Measurements from ENCODE around the gene FOS.
A peak's percentile ranks its signal among the peaks of the same experiment; 100 is the strongest.
"Not testable (repeated sequence)": the region's sequence is repeated elsewhere in the genome, so short reads cannot be mapped to it uniquely, and the experiment has no call there.

The FOS gene
- 6.2 to 4,801 (median 11.4) reads per million in 3 experiments for total RNA-seq

- peak; percentile 97 for DNase-seq
These were observed at the start of gene FOS for GRCh38 chr14:75278422-75279152. TSS of gene FOS (plus strand) at chr14:75278828. CDS start at chr14:75278983, 155 bp downstream.

DNA sequence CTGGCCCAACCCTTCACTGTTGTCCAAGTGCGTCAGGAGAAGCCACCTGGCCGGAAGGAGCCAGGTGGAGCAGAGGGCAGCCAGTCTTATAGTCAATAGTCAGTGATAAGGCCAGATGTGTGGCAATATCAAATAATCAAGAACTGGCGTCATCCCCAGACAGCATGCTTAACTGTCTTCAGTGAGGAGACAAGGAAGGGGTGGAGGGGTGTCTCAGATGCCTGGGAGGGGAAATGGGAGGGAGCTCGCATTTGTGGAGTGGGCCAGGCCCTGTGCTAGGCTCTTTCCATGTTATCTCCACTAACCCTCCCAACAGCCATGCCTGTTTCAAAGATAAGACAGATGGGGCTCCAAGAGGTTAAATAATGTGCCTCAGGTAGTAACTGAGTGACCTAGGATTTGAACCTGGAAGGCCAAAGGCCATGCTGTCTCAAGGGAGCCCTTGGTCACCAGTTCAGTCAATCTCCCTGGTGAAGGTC is 48.9 kb upstream of the FOS start:
- no peak for DNase-seq

DNA sequence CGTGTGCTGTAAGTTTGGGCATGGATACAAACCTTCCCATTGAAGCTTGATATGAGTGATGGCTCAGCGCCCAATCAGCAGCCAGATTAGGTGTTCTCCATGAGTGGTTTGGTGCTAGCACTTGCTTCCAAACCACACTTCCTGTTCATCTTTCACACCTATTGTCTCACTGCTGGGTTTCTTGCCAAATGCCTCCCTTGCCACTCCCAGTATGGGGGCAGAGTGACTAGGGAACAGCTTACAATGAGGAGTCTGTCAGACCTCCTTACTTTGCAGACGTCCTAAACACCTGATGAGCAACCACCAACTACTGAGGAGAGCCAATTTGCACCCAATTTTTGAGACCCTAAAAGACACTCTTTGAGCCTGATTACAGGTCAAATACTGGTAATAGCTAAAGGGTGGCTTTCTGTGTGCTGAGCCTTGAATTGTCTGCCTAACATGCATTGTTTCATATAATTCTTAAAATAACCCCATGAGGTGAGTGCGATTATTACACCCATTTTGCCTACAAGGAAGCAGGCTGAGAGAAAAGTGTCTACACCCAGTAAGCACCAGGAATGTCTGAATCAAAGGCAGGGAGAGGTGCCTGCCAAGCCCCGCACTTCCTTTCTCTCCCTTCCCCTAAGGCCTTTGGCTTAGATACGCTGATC is 48.4 kb upstream of the FOS start:
- peak; percentile 75 for DNase-seq

DNA sequence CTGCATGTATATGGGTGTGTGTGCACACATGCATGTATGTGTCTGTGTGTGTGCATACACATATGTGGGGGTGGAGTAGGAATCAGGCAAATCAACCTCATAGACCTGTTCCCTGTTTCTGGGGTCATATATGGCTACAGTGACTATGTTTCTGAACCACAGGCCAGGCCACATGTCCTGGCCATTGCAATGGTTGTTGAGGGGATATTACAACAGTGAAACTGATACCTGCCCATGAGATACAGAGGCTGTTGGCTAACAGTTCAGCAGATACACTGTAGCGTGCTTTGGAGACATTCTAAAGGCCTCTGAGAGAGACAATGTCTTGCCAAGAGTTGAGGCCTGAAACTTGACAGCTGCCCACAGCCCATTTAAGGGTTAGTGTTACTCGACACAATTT is 47.3 kb upstream of the FOS start:
- no peak for DNase-seq

DNA sequence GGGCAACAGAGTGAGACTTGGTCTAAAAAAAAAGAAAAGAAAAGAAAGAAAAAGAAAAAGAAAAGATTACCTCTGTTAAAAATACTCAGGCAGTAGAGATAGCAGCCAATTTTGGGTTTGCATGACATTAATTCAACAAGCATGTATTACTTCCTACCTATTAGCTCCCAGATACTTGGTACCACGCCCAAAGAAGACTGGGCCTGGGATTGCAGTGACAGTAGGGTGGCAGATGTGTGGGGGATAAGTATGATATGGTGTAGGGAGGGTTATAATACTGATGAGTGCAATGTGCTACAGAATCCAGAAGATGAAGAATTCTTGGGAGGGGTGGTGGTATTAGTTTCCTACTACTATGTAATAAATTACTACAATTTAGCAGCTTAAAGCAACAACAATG is 46.4 kb upstream of the FOS start:
- DNase-seq = no peak

- peak; percentile 79 for DNase-seq
These were observed 46.0 kb upstream of the FOS start for GRCh38 chr14:75232597-75232996.

DNA sequence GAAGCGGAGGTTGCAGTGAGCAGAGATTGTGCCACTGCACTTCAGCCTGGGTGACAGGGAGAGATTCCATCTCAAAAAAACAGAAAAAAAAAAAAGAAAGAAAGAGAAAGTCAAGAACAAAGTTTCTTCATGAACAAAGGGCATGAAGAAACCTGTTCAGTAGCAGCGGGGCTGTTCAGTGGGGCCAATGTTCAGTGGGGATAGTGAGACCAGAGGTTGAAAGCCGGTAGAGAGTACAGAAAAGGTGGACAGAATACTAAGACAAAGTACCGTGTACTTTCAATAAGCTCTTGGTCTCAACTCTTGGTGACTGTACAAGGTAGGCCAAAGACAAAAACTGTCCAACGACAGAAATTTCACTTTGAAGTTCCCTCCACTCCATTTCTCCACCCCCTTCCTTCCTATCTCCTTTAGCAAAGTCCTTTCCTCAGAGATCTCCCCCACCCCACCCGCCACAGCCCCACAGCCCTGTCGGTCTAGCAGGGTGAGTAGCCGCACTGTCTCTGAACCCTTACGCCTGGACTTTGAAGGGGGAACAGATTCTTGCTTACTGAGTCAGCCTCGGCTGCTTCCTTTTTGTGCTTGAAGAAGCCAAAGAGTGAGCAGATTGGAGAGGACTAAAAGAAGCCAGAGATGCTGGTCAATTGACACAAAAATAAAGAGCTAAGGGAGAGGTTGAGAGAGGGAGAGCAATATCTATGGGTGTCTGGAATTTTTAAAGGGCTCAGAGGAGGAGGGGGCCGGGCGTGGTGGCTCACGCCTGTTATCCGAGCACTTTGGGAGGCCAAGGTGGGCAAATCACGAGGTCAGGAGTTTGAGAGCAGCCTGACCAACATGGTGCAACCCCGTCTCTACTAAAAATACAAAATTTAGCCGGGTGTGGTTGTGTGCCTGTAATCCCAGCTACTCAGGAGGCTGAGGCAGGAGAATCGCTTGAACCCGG is 44.2 kb upstream of the FOS start:
- DNase-seq = no peak

- not testable (repeated sequence) for DNase-seq
These were observed 43.4 kb upstream of the FOS start for GRCh38 chr14:75235198-75235597.

- no peak for DNase-seq
These were observed 42.2 kb upstream of the FOS start for GRCh38 chr14:75236467-75236866.

GRCh38 chr14:75236901-75237419 is 41.7 kb upstream of the FOS start:
- no peak for DNase-seq

DNA sequence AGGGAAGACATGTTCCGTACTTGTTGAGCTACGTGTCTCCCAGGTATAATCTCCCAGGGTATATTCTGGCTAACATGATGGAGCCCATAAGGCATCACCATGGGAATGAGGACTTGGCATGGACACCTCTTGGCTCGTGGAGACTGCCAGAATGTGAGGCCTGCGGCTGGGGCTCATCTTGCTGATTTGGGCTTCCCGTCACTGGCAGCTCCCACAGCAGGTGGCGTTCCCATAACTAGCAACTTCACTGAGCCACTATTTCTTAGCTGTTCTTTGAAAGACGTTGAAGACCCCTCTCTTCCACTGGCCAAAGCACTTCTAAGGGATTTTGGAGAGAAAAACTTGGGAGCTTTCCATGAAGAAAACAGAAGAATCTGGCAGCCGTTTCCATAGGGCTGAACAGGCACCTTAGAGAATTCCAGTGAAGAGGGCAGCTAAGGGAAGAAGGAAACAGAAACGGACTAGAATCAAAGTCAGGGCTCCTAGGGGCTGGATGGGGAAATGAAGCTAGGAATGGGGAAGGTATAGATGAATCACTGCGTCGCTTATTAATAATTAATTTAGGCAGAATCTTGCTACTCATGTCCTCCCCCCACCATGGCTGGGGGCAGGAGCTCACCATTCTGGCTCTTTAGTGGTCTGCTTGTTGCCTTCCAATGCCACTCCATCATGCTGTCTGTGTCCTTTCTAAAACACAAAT is 39.7 kb upstream of the FOS start:
- no peak for DNase-seq

- DNase-seq = no peak
These were observed 37.8 kb upstream of the FOS start for GRCh38 chr14:75240781-75241180.

GRCh38 chr14:75242546-75243273 is 35.9 kb upstream of the FOS start:
- no peak for DNase-seq

DNA sequence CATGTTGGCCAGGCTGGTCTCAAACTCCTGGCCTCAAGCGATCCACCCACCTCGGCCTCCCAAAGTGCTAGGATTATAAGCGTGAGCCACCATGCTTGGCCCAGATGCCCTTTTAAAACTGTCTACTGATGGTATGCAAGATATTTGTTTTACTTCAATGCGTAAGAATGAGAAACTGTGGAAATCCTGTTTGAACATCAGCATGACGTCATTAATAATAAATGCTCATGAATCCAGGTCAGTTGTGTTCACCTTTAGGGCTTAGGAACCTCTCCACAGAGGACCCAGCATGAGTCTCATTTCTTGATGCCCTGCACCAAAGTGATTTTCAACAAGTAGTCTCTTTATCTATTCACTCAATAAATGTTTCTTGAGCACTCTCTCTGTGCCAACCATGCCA is 34.5 kb upstream of the FOS start:
- no peak for DNase-seq

DNA sequence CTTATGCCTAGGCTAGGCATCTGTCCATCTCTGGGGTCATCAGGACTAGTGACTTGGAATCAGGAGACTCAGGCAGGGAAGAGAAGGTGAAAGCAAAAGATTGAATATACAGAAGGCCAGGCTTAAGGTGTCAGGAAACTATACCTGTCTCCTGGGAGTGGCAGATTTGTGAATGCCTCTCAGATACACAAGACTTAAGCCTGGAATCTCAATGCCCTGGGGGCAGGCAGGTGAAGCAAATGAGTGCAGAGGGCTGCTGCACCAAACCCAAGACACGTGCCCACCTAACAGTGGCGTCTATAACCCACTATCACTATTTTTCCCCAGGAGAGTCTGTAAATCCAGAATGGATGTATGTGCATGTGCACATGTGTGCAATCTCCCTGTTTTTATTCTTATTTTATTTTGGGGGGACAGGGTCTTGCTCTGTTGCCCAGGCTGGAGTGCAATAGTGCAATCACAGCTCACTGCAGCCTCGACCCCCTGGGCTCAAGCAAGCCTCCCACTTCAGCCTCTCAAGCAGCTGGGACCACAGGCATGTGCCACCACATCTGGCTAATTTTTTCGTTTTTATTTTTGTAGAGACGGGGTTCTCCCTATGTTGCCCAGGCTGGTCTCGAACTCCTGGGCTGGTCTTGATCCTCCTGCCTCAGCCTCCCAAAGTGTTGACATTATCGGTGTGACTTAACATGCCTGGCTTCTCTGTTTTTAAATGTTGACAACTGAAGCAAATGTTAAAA is 31.9 kb upstream of the FOS start:
- DNase-seq = no peak

DNA sequence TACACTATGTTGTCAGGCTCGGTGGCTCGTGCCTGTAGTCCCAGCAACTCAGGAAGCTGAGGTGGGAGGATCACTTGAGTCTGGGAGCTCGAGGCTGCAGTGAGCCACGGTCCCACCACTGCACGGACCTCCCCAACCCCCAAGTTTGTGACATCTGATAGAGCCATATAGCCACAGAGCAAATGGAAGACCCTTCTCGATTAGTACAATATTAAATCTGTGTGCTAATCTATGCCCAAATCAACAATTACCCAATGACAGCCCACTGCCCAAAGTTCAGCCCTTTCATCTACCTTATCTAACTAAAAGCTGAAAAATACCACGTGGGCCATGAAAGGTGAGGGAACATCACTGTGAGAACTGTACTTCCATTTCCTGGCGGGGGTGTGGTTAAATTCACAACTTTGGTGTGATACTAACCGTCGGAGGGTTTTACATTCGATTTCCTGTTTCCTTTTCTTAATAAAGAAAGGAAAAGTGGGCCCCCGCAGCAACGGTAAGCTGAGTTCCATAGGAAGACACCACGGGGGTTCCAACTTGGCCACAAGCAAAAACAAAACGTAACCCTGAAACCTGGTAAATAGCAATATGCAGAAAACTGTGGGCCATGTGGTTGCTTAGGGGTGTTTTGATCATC is 31.2 kb upstream of the FOS start:
- peak; percentile 88 for DNase-seq

DNA sequence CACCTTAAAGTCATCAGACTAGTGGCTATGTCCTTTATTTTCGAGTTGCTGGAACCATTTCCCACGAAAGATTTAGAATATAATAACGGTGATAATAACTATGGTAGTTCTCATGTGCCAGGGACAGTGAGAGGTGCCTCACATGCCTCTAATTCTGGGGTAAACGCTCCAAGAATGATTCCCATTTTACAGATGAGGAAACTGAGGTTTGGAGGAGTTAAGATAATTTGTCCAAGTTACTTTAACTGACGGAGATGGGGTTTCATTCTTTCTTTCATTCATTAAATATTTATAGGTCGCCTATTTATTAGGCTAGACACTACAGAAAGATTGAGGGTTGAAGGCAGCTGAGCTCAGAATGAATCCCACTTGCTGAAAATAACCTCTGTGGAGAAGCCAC is 30.7 kb upstream of the FOS start:
- no peak for DNase-seq

DNA sequence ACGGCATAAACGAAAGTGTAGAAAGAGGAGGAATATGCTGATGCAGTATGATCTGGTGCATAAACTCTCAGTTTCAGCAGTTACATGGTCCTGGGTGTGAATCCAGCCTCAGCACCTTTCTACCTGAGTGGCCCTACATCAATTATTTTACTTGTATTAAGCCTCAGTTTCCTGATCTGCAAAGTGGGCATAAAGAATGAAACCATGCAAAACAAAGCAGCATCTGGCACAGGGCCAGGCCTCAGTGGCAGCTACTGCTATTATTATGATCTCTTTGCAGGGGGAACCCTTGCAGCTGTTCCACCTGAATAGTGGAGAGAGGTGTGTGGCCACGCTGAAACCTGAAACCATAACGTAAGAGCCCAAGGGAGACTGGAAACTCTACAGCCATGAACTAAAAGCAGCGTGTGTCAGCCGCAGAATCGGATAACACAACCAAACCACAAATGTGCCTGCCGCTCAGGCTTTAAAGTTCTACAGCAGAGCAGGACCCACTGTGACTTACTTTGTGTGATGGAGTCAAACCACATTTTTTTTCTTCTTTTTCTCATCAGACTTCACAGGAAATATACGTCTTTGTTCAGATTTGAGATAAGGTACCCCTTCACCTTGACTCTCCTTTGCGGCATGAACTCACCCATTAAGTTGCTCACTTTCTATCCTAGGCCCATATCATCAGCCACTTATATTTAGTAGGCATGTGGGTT is 29.2 kb upstream of the FOS start:
- peak; percentile 96 for DNase-seq

- no peak for DNase-seq
These were observed 28.7 kb upstream of the FOS start for GRCh38 chr14:75249958-75250336.

- DNase-seq = no peak
These were observed 27.8 kb upstream of the FOS start for GRCh38 chr14:75250800-75251199.

Data from central memory CD4-positive, alpha-beta T cell (primary cell).